GM10266 (cell line): Measurements from ENCODE around the gene CARD9.

Experiments used
- DNase-seq: peaks from one replicate; pipeline ENCODE4 v3.0.0; 2012; ENCODE audit errors: extremely low spot score
- TF ChIP-seq, protein P1 (sequence below): IDR thresholded peaks from 2 replicates; pipeline ENCODE4 v1.5.1; 2012; ENCODE audit warnings: mild to moderate bottlenecking, low read depth; ENCODE audit not compliant: control insufficient read depth, insufficient read depth; ENCODE audit errors: missing control alignments

The CARD9 gene

DNA sequence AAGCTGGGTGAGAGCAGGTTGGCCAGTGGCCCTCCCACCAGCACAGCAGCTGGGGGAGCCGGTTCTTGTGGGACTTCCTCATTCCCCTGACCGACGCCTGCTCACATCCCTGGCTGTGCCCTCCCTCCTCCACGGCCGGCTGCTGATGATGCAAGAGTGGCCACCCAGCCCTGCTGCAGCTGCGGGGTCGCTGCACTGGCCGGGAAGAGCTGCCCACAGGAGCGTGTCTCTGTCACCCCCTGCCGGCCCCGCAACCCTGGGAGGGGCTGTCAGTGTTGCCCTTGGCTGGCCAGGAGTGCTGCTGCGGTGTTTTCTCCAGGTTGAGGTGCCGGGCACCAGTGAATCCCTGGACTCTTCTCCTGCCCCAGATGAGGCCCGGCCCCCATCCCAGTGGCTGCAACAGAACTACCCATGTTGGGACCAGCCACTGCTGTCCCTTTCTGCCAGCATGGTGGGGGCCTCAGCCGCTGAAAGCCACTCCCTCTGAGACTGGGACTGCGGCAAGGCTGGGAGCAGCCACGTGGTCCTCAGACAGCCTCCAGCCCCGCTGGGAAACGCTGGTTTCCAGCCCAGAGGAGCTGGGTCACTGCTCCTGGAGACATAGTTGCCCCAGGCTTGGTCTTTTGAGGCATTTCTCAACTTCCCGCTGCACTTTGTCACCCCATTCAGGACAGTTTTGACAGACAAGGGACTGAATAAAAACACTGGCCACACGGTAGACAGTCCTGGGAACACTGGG lies 739 bp downstream of the CARD9 start:
- DNase-seq, result no peak
- TF ChIP-seq, protein P1, sequence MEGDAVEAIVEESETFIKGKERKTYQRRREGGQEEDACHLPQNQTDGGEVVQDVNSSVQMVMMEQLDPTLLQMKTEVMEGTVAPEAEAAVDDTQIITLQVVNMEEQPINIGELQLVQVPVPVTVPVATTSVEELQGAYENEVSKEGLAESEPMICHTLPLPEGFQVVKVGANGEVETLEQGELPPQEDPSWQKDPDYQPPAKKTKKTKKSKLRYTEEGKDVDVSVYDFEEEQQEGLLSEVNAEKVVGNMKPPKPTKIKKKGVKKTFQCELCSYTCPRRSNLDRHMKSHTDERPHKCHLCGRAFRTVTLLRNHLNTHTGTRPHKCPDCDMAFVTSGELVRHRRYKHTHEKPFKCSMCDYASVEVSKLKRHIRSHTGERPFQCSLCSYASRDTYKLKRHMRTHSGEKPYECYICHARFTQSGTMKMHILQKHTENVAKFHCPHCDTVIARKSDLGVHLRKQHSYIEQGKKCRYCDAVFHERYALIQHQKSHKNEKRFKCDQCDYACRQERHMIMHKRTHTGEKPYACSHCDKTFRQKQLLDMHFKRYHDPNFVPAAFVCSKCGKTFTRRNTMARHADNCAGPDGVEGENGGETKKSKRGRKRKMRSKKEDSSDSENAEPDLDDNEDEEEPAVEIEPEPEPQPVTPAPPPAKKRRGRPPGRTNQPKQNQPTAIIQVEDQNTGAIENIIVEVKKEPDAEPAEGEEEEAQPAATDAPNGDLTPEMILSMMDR, result no peak

DNA sequence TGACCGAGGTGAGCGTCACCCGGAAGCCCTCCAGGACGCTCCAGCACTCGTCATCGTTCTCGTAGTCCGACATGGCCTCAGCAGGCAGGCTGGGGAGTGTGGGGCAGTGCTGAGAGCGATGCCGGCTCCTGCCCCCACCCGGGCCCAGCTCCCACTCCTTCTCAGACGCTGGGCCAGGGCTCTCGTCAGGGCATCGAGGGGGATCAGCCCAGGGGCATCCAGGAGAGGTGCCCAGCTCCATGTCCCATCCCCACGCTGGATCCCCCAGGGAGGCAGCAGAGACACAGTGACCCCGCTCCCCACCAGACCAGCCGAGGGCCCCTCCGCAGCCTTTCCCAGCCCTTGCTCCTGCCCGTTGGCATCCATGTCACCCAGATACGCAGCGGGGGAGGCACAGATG lies 1.5 kb downstream of the CARD9 start:
- TF ChIP-seq, protein P1, result no peak
- DNase-seq, result no peak

DNA sequence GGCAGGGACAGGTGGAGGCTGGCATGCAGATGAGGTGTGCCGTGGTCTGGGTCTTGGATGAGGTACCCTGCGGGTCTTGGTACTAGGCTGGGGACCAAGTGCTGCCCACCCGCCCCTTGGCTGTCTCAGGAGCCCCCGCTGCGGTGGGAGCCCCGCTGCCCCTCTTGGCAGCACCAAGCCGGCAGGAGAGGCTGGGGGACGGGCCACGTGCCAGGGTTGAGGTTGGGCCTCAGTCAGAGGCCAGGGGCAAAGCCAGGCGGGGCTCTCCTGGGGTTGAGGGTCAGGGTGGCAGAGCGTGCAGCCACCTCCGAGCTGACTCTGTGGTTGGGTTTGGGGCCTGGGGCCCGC lies 2.0 kb downstream of the CARD9 start:
- TF ChIP-seq, protein P1, result no peak
- no peak for DNase-seq

DNA sequence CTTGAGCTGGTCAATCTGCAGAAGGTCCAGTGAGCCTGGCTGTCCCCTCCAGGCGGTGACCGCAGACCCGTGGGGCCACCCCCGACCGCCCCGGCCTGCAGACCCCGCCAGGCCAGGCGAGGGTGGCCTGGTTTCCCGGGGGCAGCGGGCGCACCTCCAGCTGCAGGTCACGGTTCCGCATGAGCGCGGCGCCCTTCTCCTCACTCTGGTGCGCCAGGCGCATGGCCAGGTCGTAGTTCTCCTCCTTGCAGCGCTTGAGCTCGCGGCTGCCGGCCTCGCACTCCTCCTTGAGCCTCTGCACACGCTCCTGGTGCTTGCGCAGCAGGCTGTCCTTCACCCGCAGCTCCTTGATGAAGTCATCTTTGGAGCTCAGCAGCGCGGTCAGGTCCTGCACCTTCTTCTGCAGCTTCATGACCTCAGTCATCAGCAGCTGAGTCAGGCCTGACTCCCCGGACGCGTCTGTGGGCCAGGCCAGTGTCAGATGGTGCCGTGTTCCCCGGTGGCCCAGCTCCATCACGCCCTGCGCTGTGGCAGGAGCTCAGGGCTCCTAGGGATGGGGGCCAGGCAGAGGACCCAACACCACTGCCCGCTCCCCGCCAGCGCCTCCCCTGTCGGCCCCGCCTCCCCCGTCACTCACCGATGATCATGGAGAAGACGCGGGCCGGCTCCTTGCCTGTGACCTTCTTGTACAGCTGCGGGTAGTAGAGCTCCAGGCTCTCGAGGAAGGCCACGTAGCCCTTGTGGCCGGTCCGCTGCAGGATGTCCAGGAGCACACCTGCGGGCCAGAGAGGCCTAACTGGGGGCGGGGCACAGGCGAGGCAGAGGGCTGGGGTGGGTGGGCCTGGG lies 2.6 kb downstream of the CARD9 start:
- DNase-seq, result no peak
- TF ChIP-seq, protein P1, result no peak

DNA sequence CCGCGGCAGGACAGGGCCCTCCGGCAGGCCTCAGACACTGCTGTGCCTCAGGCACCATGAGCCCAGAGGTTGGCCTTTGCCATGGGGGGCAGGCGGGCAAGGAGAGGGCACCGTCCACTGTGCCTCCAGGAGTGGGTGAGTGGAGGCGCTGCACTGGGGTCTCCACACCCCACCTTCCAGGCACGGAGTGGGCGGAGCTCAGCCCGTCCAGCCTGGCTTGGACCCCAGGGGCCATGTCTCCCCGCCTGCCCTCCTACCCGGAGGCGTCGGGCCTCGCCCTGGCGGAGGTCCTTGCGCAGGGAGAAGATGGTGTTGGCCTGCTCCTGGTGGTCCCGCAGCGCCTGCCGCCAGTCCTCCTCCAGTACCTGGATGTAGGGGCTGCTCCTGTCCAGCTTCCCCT lies 3.4 kb downstream of the CARD9 start:
- DNase-seq, result no peak
- TF ChIP-seq, protein P1, result no peak

DNA sequence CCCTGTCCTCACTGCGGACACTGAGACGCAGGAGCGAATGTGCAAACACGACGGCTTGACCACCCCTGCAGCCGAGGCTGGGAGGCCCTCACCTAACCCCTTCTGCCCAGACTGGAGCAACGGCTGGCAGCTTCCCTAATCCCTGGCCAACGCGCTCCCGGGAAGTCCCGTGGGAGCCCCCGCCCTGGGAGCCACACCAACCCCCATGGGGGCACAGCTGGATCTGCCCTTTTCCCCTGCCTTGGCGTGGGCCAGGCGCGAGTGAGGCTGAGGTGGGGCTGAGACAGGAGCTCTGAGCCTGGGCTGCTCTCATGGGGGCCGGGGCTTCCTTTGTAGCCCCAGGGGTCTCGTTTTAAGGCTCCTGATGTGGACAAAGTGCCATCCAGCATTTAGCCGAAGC lies 5.3 kb downstream of the CARD9 start:
- no peak for DNase-seq
- TF ChIP-seq, protein P1, result no peak

DNA sequence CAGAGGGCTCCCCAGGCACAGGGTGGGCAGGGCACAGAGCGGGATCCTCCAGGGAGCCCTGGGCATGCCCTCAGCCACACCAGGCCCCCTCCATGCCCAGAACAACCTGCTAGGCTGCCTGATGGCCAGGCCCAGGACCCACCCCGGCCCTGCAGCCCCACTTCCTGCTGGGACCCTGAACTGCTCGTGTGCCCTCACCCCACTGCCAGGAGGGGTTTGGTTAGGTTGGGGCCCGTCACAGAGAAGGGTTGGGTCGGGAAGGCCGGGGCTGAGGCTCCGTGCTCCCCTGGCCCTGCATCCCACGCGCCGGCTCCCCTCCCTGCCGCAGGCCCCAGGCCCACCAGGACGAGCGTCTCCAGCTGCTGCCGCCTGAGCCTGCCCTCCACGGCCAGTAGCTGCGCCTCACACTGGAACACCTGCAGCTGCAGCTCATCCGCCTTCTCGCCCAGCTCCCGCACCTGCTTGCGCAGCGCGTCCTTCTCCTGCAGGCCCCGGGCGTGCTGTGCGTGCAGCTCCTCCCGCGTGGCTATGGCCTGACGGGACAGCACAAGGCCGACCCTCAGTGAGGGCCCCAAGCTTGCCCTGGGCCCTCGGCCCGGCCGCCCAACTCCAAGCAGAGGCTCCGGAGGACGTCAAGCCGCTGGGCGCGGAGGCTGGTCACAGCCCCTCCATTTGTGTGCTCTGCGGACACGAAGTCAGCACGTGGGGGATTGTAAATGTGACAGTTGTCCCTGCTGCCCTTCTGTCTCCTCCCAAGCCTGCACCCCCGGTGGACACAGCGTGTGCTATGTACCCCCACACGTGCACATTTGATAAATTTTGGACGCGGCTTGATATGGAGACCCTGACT lies 5.9 kb downstream of the CARD9 start:
- TF ChIP-seq, protein P1, result no peak
- DNase-seq, result no peak
